ENCODE data around the gene CLOCK. TPM values are rescaled to one million over a fixed set of nuclear protein-coding genes. Genes with fewer than 3 reads are reported as not detected.

CLOCK gene
- total RNA-seq, 1 experiment from 2014 or later = 9.5 TPM

DNA sequence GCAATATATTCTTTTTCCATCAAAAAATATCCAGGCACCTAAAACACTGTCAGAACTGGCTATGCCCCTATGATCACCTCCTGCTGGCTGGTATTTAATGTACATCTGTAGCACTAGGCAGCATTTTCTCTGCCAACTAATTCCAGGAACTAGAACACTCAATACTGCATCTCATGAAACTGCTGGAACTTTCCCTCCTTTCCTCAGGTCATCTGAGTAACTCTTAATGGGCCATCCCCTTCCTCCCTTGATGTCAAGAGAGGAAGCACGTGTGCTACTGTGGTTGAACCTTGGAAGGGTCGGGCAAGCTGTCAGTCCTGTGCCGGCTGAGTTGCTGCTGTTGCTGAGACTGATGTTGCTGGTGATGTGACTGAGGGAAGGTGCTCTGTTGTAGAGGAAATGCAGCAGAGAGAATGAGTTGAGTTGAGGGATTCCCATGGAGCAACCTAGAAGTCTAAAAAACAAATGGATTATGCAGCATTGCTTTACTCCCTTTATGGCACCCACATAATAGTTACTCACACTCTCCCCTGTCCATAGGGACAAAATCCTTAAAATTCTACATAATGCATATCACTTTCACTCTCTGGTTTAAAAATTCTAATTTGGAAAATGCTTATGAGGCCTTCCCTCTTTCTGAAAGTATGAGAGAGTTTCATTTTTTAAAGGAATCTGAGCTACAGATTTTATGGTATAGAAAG, 111.4 kb downstream of the CLOCK start:
- BruUV-seq (replicated peaks) = no TSS peak
- POLR2A ChIA-PET = no interaction called here
- DNase-seq = no peak

DNA sequence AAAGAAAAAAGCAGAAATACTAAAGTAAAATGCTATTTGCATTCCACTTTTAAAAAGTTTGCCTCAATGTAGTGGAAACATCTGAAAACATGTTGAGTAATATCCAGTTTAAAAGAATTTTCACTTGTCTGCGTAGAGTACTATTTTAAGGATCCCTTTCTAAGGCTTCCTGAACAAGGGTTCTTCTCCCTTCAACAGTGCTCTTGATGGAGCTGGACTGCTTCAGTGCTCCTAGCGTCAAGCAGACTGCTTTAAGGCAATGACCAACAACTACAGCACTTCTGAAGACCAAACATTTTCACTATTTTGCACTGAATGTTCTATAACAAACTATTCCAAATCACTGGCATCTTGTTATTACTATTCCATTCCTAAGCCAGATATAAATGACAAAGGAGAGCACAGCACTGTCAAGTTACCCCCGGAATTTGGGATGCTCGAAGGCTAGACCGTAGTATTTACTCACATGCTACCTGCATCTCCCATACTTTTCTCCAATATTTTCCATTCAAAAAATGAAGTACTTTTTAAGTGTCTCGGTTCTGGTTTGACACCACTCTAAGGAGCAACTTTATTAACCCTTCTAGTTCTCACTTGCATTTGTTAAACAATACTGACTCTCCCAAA, 114.9 kb downstream of the CLOCK start:
- Histone ChIP-seq H3K4me3 (ENCODE audit: low read depth, low read length) (no peak overlapping the region), H3K27me3 (replicated peaks; ENCODE audit: control insufficient read depth, insufficient read depth, low read length) (no peaks in the 10 kb centered on the region), H3K9me3 (no peaks in the 10 kb centered on the region), H3K36me3 (ENCODE audit: control insufficient read depth, insufficient read depth, low read length) (0 out of 2 replicates have a peak, but pooled peaks cover 1% of the 10 kb centered on the region), H3K4me1 (peaks cover 19% of the 10 kb centered on the region)
- Mint-ChIP-seq H3K4me3 (ENCODE audit: unreplicated experiment) (no peak overlapping the region), H3K36me3 (ENCODE audit: insufficient read depth, unreplicated experiment) (peaks cover 64% of the 10 kb centered on the region), H3K4me1 (ENCODE audit: low read depth, unreplicated experiment) (no peaks in the 10 kb centered on the region), H3K27ac (ENCODE audit: unreplicated experiment) (no peak overlapping the region), H3K27me3 (ENCODE audit: insufficient read depth, unreplicated experiment) (no peaks in the 10 kb centered on the region), H3K9me3 (ENCODE audit: unreplicated experiment) (no peaks in the 10 kb centered on the region)
- TF ChIP-seq, protein P1, sequence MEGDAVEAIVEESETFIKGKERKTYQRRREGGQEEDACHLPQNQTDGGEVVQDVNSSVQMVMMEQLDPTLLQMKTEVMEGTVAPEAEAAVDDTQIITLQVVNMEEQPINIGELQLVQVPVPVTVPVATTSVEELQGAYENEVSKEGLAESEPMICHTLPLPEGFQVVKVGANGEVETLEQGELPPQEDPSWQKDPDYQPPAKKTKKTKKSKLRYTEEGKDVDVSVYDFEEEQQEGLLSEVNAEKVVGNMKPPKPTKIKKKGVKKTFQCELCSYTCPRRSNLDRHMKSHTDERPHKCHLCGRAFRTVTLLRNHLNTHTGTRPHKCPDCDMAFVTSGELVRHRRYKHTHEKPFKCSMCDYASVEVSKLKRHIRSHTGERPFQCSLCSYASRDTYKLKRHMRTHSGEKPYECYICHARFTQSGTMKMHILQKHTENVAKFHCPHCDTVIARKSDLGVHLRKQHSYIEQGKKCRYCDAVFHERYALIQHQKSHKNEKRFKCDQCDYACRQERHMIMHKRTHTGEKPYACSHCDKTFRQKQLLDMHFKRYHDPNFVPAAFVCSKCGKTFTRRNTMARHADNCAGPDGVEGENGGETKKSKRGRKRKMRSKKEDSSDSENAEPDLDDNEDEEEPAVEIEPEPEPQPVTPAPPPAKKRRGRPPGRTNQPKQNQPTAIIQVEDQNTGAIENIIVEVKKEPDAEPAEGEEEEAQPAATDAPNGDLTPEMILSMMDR (IDR thresholded peaks at IDR 0.05; ENCODE audit: insufficient read depth in 1 of 2, low read depth in 1 of 2, low read length in 1 of 2, severe bottlenecking in 1 of 2, unreplicated experiment in 1 of 2) = no peak
- no TSS peak for BruUV-seq (replicated peaks)
- ChIA-PET POLR2A (no interaction called here), CTCF (interaction anchor here (0.6 kb wide), 1 partner anchor 19 kb away, joined by 3 read pairs; no protein-coding TSS in a partner anchor)
- DNase-seq = no peak
- intact Hi-C loops (cut with micrococcal nuclease; ENCODE audit: unreplicated experiment) = no loop called here

More for the DNA sequence above, 111.4 kb downstream of the CLOCK start:
- H3K4me1 Mint-ChIP-seq (ENCODE audit: low read depth, unreplicated experiment) = peaks cover 22% of the 10 kb centered on the region
- H3K36me3 ChIP-seq (ENCODE audit: control insufficient read depth, insufficient read depth, low read length) = 0 out of 2 replicates have a peak, but pooled peaks cover 1% of the 10 kb centered on the region
- intact Hi-C loops (cut with micrococcal nuclease; ENCODE audit: unreplicated experiment) = loop anchor here (5.0 kb wide), 1 partner anchor 112 kb away; the partner anchor contains the start of gene CLOCK
- H3K9me3 Mint-ChIP-seq (ENCODE audit: unreplicated experiment) = no peaks in the 10 kb centered on the region
- peaks cover 48% of the 10 kb centered on the region for H3K4me1 ChIP-seq
- peaks cover 64% of the 10 kb centered on the region for H3K36me3 Mint-ChIP-seq (ENCODE audit: insufficient read depth, unreplicated experiment)
- H3K9me3 ChIP-seq = no peaks in the 10 kb centered on the region
- H3K4me3 ChIP-seq (ENCODE audit: low read depth, low read length) = no peak overlapping the region
- no peaks in the 10 kb centered on the region for H3K27me3 ChIP-seq (replicated peaks; ENCODE audit: control insufficient read depth, insufficient read depth, low read length)
- TF ChIP-seq, protein P1 (IDR thresholded peaks at IDR 0.05; ENCODE audit: insufficient read depth in 1 of 2, low read depth in 1 of 2, low read length in 1 of 2, severe bottlenecking in 1 of 2, unreplicated experiment in 1 of 2) = no peak
- H3K27me3 Mint-ChIP-seq (ENCODE audit: insufficient read depth, unreplicated experiment) = no peaks in the 10 kb centered on the region
- CTCF ChIA-PET = no interaction called here
- no peak overlapping the region for H3K4me3 Mint-ChIP-seq (ENCODE audit: unreplicated experiment)
- H3K27ac Mint-ChIP-seq (ENCODE audit: unreplicated experiment) = no peak overlapping the region

GRCh38 chr4:55424791-55425190, 121.9 kb downstream of the CLOCK start:
- H3K9me3 ChIP-seq = no peaks in the 10 kb centered on the region
- peaks cover 2% of the 10 kb centered on the region; the same call in 1 of the 2 replicates for H3K36me3 ChIP-seq (ENCODE audit: control insufficient read depth, insufficient read depth, low read length)
- TF ChIP-seq, protein P1 (IDR thresholded peaks at IDR 0.05; ENCODE audit: insufficient read depth in 1 of 2, low read depth in 1 of 2, low read length in 1 of 2, severe bottlenecking in 1 of 2, unreplicated experiment in 1 of 2) = no peak
- no peak overlapping the region for H3K4me3 ChIP-seq (ENCODE audit: low read depth, low read length)
- ChIA-PET POLR2A (no interaction called here), CTCF (no interaction called here)
- H3K27me3 Mint-ChIP-seq (ENCODE audit: insufficient read depth, unreplicated experiment) = no peaks in the 10 kb centered on the region
- H3K4me1 Mint-ChIP-seq (ENCODE audit: low read depth, unreplicated experiment) = no peaks in the 10 kb centered on the region
- 0 out of 2 replicates have a peak, but pooled peaks cover 3% of the 10 kb centered on the region for H3K4me1 ChIP-seq
- intact Hi-C loops (cut with micrococcal nuclease; ENCODE audit: unreplicated experiment) = no loop called here
- peaks cover 87% of the 10 kb centered on the region for H3K36me3 Mint-ChIP-seq (ENCODE audit: insufficient read depth, unreplicated experiment)
- H3K9me3 Mint-ChIP-seq (ENCODE audit: unreplicated experiment) = no peaks in the 10 kb centered on the region
- H3K27ac Mint-ChIP-seq (ENCODE audit: unreplicated experiment) = no peak overlapping the region
- no TSS peak for BruUV-seq (replicated peaks)
- no peak overlapping the region for H3K4me3 Mint-ChIP-seq (ENCODE audit: unreplicated experiment)
- DNase-seq = no peak
- H3K27me3 ChIP-seq (replicated peaks; ENCODE audit: control insufficient read depth, insufficient read depth, low read length) = no peaks in the 10 kb centered on the region
